IgD-negative memory B cell (primary cell): ENCODE results near the gene TXNL4A. TPM values are rescaled to one million over a fixed set of nuclear protein-coding genes. Genes with fewer than 3 reads are reported as not detected.
"Not testable (repeated sequence)": the region's sequence is repeated elsewhere in the genome, so short reads cannot be mapped to it uniquely, and the experiment has no call there.

Source experiments
- H3K27ac Mint-ChIP-seq, 3 donors: one replicate each; pipeline ENCODE4 v1.8.0; 2020 to 2022; ENCODE audit warnings: mild to moderate bottlenecking in 3 of 3, mixed read lengths in 3 of 3, moderate library complexity in 1 of 3
- H3K27me3 Mint-ChIP-seq: one replicate; pipeline ENCODE4 v1.8.0; 2021; ENCODE audit warnings: mixed read lengths
- H3K36me3 Mint-ChIP-seq: one replicate; pipeline ENCODE4 v1.8.0; 2020; ENCODE audit warnings: mild to moderate bottlenecking, mixed read lengths
- H3K4me1 Mint-ChIP-seq, 3 donors: one replicate each; pipeline ENCODE4 v1.8.0; 2020 to 2022; ENCODE audit warnings: mixed read lengths in 3 of 3, mild to moderate bottlenecking in 1 of 3
- H3K4me3 Mint-ChIP-seq, 4 donors: one replicate each; pipeline ENCODE4 v1.8.0; 2020 to 2022; ENCODE audit warnings: mild to moderate bottlenecking in 4 of 4, mixed read lengths in 4 of 4, moderate library complexity in 3 of 4
- H3K9me3 Mint-ChIP-seq, 3 donors: one replicate each; pipeline ENCODE4 v1.8.0; 2020 to 2021; ENCODE audit warnings: mixed read lengths in 3 of 3, mild to moderate bottlenecking in 1 of 3
- polyA plus RNA-seq: library from polyadenylated mRNA; unstranded; fragments of 300-500 nt; fragmentation: Illumina TruSeq; gene quantifications from one replicate; pipeline ENCODE4 v1.2.3, GENCODE V29; 2021

Gene TXNL4A
- polyA plus RNA-seq = 222 TPM

GRCh38 chr18:79988451-79989194 is at the start of gene TXNL4A:
TXNL4A (minus strand) TSS chr18:79988563; CDS start chr18:79988392, 171 bp downstream.
- Mint-ChIP-seq H3K27me3 (no peaks in the 10 kb centered on the region), H3K4me1 (peaks cover 25 to 38% (median 25%) of the 10 kb centered on the region in 3 donors), H3K4me3 (peak within 1 kb of the TSS; percentile 81 to 95 (median 92)), H3K27ac (peak within 1 kb of the TSS; percentile 93 to 94 (median 94)), H3K36me3 (peaks cover 1% of the 10 kb centered on the region), H3K9me3 (no peaks in the 10 kb centered on the region)

GRCh38 chr18:80037300-80037699 is 48.9 kb upstream of the TXNL4A start:
- H3K36me3 Mint-ChIP-seq = peaks cover 11% of the 10 kb centered on the region
- peaks cover 0 to 5% (median 3%) of the 10 kb centered on the region in 3 donors for H3K9me3 Mint-ChIP-seq
- H3K4me1 Mint-ChIP-seq = peaks cover 10 to 25% (median 21%) of the 10 kb centered on the region in 3 donors
- no peak overlapping the region for H3K4me3 Mint-ChIP-seq
- no peaks in the 10 kb centered on the region for H3K27me3 Mint-ChIP-seq
- no peak overlapping the region for H3K27ac Mint-ChIP-seq

- Mint-ChIP-seq H3K27me3 (no peaks in the 10 kb centered on the region), H3K4me3 (peak overlapping the region; percentile 25 to 95 (median 82)), H3K27ac (peak overlapping the region; percentile 21 to 93 (median 53)), H3K9me3 (peaks cover 0 to 6% (median 5%) of the 10 kb centered on the region in 3 donors), H3K36me3 (peaks cover 7% of the 10 kb centered on the region), H3K4me1 (peaks cover 10 to 25% (median 21%) of the 10 kb centered on the region in 3 donors)
Observed at GRCh38 chr18:80035997-80036396, 47.6 kb upstream of the TXNL4A start.

GRCh38 chr18:80034852-80035406 is 46.6 kb upstream of the TXNL4A start:
- peaks cover 10 to 25% (median 21%) of the 10 kb centered on the region in 3 donors for H3K4me1 Mint-ChIP-seq
- peaks cover 3% of the 10 kb centered on the region for H3K36me3 Mint-ChIP-seq
- peak overlapping the region; percentile 87 to 97 (median 94) for H3K4me3 Mint-ChIP-seq
- H3K9me3 Mint-ChIP-seq = peaks cover 0 to 11% (median 5%) of the 10 kb centered on the region in 3 donors
- peak overlapping the region; percentile 9 to 94 (median 93) for H3K27ac Mint-ChIP-seq
- H3K27me3 Mint-ChIP-seq = no peaks in the 10 kb centered on the region

- no peaks in the 10 kb centered on the region for H3K27me3 Mint-ChIP-seq
- H3K27ac Mint-ChIP-seq = peak within 1 kb of the TSS; percentile 93 to 99 (median 93)
- H3K36me3 Mint-ChIP-seq = peaks cover 6% of the 10 kb centered on the region
- H3K9me3 Mint-ChIP-seq = peaks cover 0 to 11% (median 5%) of the 10 kb centered on the region in 3 donors
- peak within 1 kb of the TSS; percentile 87 to 97 (median 94) for H3K4me3 Mint-ChIP-seq
- H3K4me1 Mint-ChIP-seq = peaks cover 10 to 23% (median 21%) of the 10 kb centered on the region in 3 donors
Observed at GRCh38 chr18:80034068-80034851, 45.9 kb upstream of the TXNL4A start, which contains the start of gene RBFA. RBFA (plus strand) TSS chr18:80034434; CDS start chr18:80034496, 62 bp downstream.

- H3K27ac Mint-ChIP-seq = peak overlapping the region; percentile 93 to 99 (median 93)
- no peaks in the 10 kb centered on the region for H3K27me3 Mint-ChIP-seq
- H3K4me1 Mint-ChIP-seq = peaks cover 10 to 21% (median 21%) of the 10 kb centered on the region in 3 donors
- H3K9me3 Mint-ChIP-seq = peaks cover 0 to 14% (median 7%) of the 10 kb centered on the region in 3 donors
- H3K4me3 Mint-ChIP-seq = peak overlapping the region; percentile 87 to 97 (median 94)
- H3K36me3 Mint-ChIP-seq = peaks cover 5% of the 10 kb centered on the region
Observed at GRCh38 chr18:80033181-80034067, 45.1 kb upstream of the TXNL4A start.

- Mint-ChIP-seq H3K36me3 (peaks cover 9% of the 10 kb centered on the region), H3K27ac (no peak overlapping the region), H3K9me3 (peaks cover 7 to 35% (median 13%) of the 10 kb centered on the region in 3 donors), H3K27me3 (no peaks in the 10 kb centered on the region), H3K4me3 (no peak overlapping the region), H3K4me1 (peaks cover 6 to 10% (median 7%) of the 10 kb centered on the region in 3 donors)
Observed at GRCh38 chr18:80029690-80030089, 41.3 kb upstream of the TXNL4A start.

- H3K9me3 Mint-ChIP-seq = peaks cover 7 to 49% (median 17%) of the 10 kb centered on the region in 3 donors
- not testable (repeated sequence) for H3K27me3 Mint-ChIP-seq, H3K4me1 Mint-ChIP-seq, H3K4me3 Mint-ChIP-seq, H3K27ac Mint-ChIP-seq
- peaks cover 12% of the 10 kb centered on the region for H3K36me3 Mint-ChIP-seq
Observed at GRCh38 chr18:80027719-80028118, 39.4 kb upstream of the TXNL4A start.

GRCh38 chr18:80026363-80026762 is 38.0 kb upstream of the TXNL4A start:
- Mint-ChIP-seq H3K27me3 (no peaks in the 10 kb centered on the region), H3K4me1 (peaks cover 0 to 2% (median 0%) of the 10 kb centered on the region in 3 donors), H3K36me3 (peaks cover 12% of the 10 kb centered on the region), H3K27ac (peak overlapping the region in 1 of 3 donors; percentile 63), H3K9me3 (peaks cover 7 to 45% (median 17%) of the 10 kb centered on the region in 3 donors), H3K4me3 (no peak overlapping the region)

GRCh38 chr18:80023173-80023572 is 34.8 kb upstream of the TXNL4A start:
- Mint-ChIP-seq H3K36me3 (peaks cover 8% of the 10 kb centered on the region), H3K27ac (no peak overlapping the region)

GRCh38 chr18:80022613-80023012 is 34.2 kb upstream of the TXNL4A start:
- H3K4me3 Mint-ChIP-seq = no peak overlapping the region
- H3K27me3 Mint-ChIP-seq = no peaks in the 10 kb centered on the region
- peaks cover 8% of the 10 kb centered on the region for H3K36me3 Mint-ChIP-seq
- H3K4me1 Mint-ChIP-seq = peaks cover 0 to 2% (median 0%) of the 10 kb centered on the region in 3 donors
- H3K9me3 Mint-ChIP-seq = peaks cover 15 to 46% (median 22%) of the 10 kb centered on the region in 3 donors
- no peak overlapping the region for H3K27ac Mint-ChIP-seq

More at GRCh38 chr18:80023173-80023572, 34.8 kb upstream of the TXNL4A start:
- H3K4me3 Mint-ChIP-seq = no peak overlapping the region
- peaks cover 0 to 2% (median 0%) of the 10 kb centered on the region in 3 donors for H3K4me1 Mint-ChIP-seq
- peaks cover 15 to 43% (median 19%) of the 10 kb centered on the region in 3 donors for H3K9me3 Mint-ChIP-seq
- no peaks in the 10 kb centered on the region for H3K27me3 Mint-ChIP-seq

GRCh38 chr18:80012714-80013113 is 24.4 kb upstream of the TXNL4A start:
- H3K27me3 Mint-ChIP-seq = no peaks in the 10 kb centered on the region
- H3K27ac Mint-ChIP-seq = no peak overlapping the region
- no peaks in the 10 kb centered on the region for H3K4me1 Mint-ChIP-seq
- H3K4me3 Mint-ChIP-seq = no peak overlapping the region
- H3K9me3 Mint-ChIP-seq = peaks cover 3 to 36% (median 14%) of the 10 kb centered on the region in 3 donors
- peaks cover 8% of the 10 kb centered on the region for H3K36me3 Mint-ChIP-seq

GRCh38 chr18:80011496-80012137 is 23.3 kb upstream of the TXNL4A start:
- not testable (repeated sequence) for H3K27me3 Mint-ChIP-seq, H3K27ac Mint-ChIP-seq, H3K4me3 Mint-ChIP-seq, H3K36me3 Mint-ChIP-seq, H3K4me1 Mint-ChIP-seq
- H3K9me3 Mint-ChIP-seq = peaks cover 6 to 36% (median 14%) of the 10 kb centered on the region in 3 donors
